Activated CD8-positive, alpha-beta T cell treated with anti-CD3 and anti-CD28 coated beads for 36 hours (primary cell): Measurements from ENCODE around the gene DYNLT5. TPM values are rescaled to one million over a fixed set of nuclear protein-coding genes. Genes with fewer than 3 reads are reported as not detected.
"Not testable (repeated sequence)": the region's sequence is repeated elsewhere in the genome, so short reads cannot be mapped to it uniquely, and the experiment has no call there.

Experiments used
- ATAC-seq: fragments of 200-7000 bp; cut with Tn5 transposase; one replicate; pipeline ENCODE4 v1.10.0; 2021; ENCODE audit warnings: mild to moderate bottlenecking, moderate library complexity
- CTCF ChIA-PET: fragments of 350-600 bp; sonication (Branson Sonifier 250); formaldehyde crosslinking; loops from one replicate; lab custom pipeline; 2021; ENCODE audit warnings: antibody characterized with exemption; lab: Charles Lee
- POLR2A ChIA-PET: fragments of 350-600 bp; sonication (Branson Sonifier 250); formaldehyde crosslinking; loops from one replicate; lab custom pipeline; 2021; ENCODE audit warnings: antibody characterized with exemption; lab: Charles Lee
- DNase-seq: peaks from one replicate; pipeline ENCODE4 v3.0.0-alpha.2; 2020
- H3K27ac Mint-ChIP-seq: one replicate; pipeline ENCODE4 v1.8.0; 2021; ENCODE audit warnings: mild to moderate bottlenecking, mixed read lengths
- H3K27me3 Mint-ChIP-seq: one replicate; pipeline ENCODE4 v1.8.0; 2021; ENCODE audit warnings: mixed read lengths
- H3K36me3 Mint-ChIP-seq: one replicate; pipeline ENCODE4 v1.8.0; 2021; ENCODE audit warnings: low read depth, mixed read lengths
- H3K4me1 Mint-ChIP-seq: one replicate; pipeline ENCODE4 v1.8.0; 2021; ENCODE audit warnings: low read depth, mixed read lengths
- H3K4me3 Mint-ChIP-seq: one replicate; pipeline ENCODE4 v1.8.0; 2021; ENCODE audit warnings: mild to moderate bottlenecking, moderate library complexity, mixed read lengths
- H3K9me3 Mint-ChIP-seq: one replicate; pipeline ENCODE4 v1.8.0; 2021; ENCODE audit warnings: mixed read lengths
- CTCF ChIP-seq: fragments of 200-600 bp; IDR thresholded peaks from one replicate; pipeline ENCODE4 v1.8.0; 2022; ENCODE audit warnings: antibody characterized with exemption, mild to moderate bottlenecking
- intact Hi-C: fragments of 100-400 bp; cut with micrococcal nuclease; formaldehyde crosslinking; loops from one replicate; pipeline ENCODE4 v1.10.0; 2022
- total RNA-seq, 2 experiments: library from RNA; stranded (reverse); gene quantifications; one replicate each; pipeline ENCODE4 v1.2.3, GENCODE V29; 2021

Gene DYNLT5
- total RNA-seq, 2 experiments from 2014 or later, result not detected

- Mint-ChIP-seq H3K4me3 (no peak overlapping the region), H3K36me3 (no peaks in the 10 kb centered on the region), H3K27ac (no peak overlapping the region), H3K9me3 (no peaks in the 10 kb centered on the region), H3K27me3 (peaks cover 19% of the 10 kb centered on the region), H3K4me1 (peaks cover 8% of the 10 kb centered on the region)
- no peak for TF ChIP-seq CTCF
- intact Hi-C loops, result loop anchor here (10.0 kb wide), 1 partner anchor 479 kb away; no protein-coding TSS in a partner anchor
- CTCF ChIA-PET, result interaction anchor here (0.8 to 1.6 kb wide), 2 partner anchors 9 to 13 kb away, joined by 3 to 7 read pairs; no protein-coding TSS in a partner anchor
- POLR2A ChIA-PET, result no interaction called here
- DNase-seq (no peak), ATAC-seq (no peak)
These were observed 28.3 kb upstream of the DYNLT5 start for GRCh38 chr1:66723985-66724384.

GRCh38 chr1:66725885-66726665 is 26.2 kb upstream of the DYNLT5 start:
- ChIA-PET CTCF (interaction anchor here (0.6 to 5.5 kb wide), 44 partner anchors 9 to 766 kb away, joined by 3 to 31 read pairs (median 4); partner anchors contain the start of gene SGIP1), POLR2A (no interaction called here)
- ATAC-seq, result peak; percentile 87
- no peaks in the 10 kb centered on the region for H3K36me3 Mint-ChIP-seq
- TF ChIP-seq CTCF, result peak; percentile 87
- peaks cover 19% of the 10 kb centered on the region for H3K27me3 Mint-ChIP-seq
- H3K4me1 Mint-ChIP-seq, result peaks cover 13% of the 10 kb centered on the region
- H3K9me3 Mint-ChIP-seq, result no peaks in the 10 kb centered on the region
- no peak overlapping the region for H3K4me3 Mint-ChIP-seq
- peak; percentile 66 for DNase-seq
- intact Hi-C loops, result loop anchor here (10.0 kb wide), 1 partner anchor 481 kb away; no protein-coding TSS in a partner anchor
- H3K27ac Mint-ChIP-seq, result no peak overlapping the region

GRCh38 chr1:66728021-66728420 is 24.2 kb upstream of the DYNLT5 start:
- ChIA-PET POLR2A (no interaction called here), CTCF (interaction anchor here (0.8 to 5.5 kb wide), 3 partner anchors 11 to 224 kb away, joined by 3 to 31 read pairs (median 4); no protein-coding TSS in a partner anchor)
- Mint-ChIP-seq H3K4me1 (peaks cover 15% of the 10 kb centered on the region), H3K4me3 (no peak overlapping the region), H3K27me3 (peaks cover 13% of the 10 kb centered on the region), H3K9me3 (no peaks in the 10 kb centered on the region), H3K27ac (no peak overlapping the region), H3K36me3 (no peaks in the 10 kb centered on the region)
- intact Hi-C loops, result loop anchor here (10.0 kb wide), 1 partner anchor 483 kb away; no protein-coding TSS in a partner anchor
- ATAC-seq (no peak), DNase-seq (no peak)
- no peak for TF ChIP-seq CTCF

- peak overlapping the region; percentile 42 for H3K27ac Mint-ChIP-seq
- DNase-seq, POLR2A ChIA-PET, H3K36me3 Mint-ChIP-seq, H3K4me3 Mint-ChIP-seq, ATAC-seq, H3K9me3 Mint-ChIP-seq: not testable (repeated sequence)
- peaks cover 11% of the 10 kb centered on the region for H3K27me3 Mint-ChIP-seq
- peaks cover 15% of the 10 kb centered on the region for H3K4me1 Mint-ChIP-seq
- CTCF ChIA-PET, result interaction anchor here (0.8 to 5.5 kb wide), 3 partner anchors 10 to 225 kb away, joined by 3 to 31 read pairs (median 4); no protein-coding TSS in a partner anchor
- intact Hi-C loops, result loop anchor here (10.0 kb wide), 1 partner anchor 484 kb away; no protein-coding TSS in a partner anchor
These were observed 23.5 kb upstream of the DYNLT5 start for GRCh38 chr1:66728716-66729115.

- peak; percentile 39 for DNase-seq
- POLR2A ChIA-PET, result no interaction called here
- peak; percentile 55 for ATAC-seq
- Mint-ChIP-seq H3K27me3 (peaks cover 10% of the 10 kb centered on the region), H3K36me3 (no peaks in the 10 kb centered on the region), H3K9me3 (no peaks in the 10 kb centered on the region), H3K4me1 (peaks cover 15% of the 10 kb centered on the region), H3K4me3 (no peak overlapping the region), H3K27ac (peak overlapping the region; percentile 42)
- intact Hi-C loops, result loop anchor here (10.0 kb wide), 1 partner anchor 484 kb away; no protein-coding TSS in a partner anchor
- CTCF ChIA-PET, result interaction anchor here (5.5 kb wide), 1 partner anchor 10 kb away, joined by 31 read pairs; no protein-coding TSS in a partner anchor
- no peak for TF ChIP-seq CTCF
These were observed 23.1 kb upstream of the DYNLT5 start for GRCh38 chr1:66729119-66729518.
